Activated naive CD4-positive, alpha-beta T cell treated with anti-CD3 and anti-CD28 coated beads, Interleukin-2, amount 50 U/mL, for 24 hours (primary cell): ENCODE results near the gene MTMR3.
A peak's percentile ranks its signal among the peaks of the same experiment; 100 is the strongest.

Experiments
- H3K27ac Mint-ChIP-seq: one replicate; pipeline ENCODE4 v1.8.0; 2021; ENCODE audit warnings: mild to moderate bottlenecking, mixed read lengths
- H3K27me3 Mint-ChIP-seq: one replicate; pipeline ENCODE4 v1.8.0; 2021; ENCODE audit warnings: mixed read lengths
- H3K36me3 Mint-ChIP-seq: one replicate; pipeline ENCODE4 v1.8.0; 2021; ENCODE audit warnings: mixed read lengths
- H3K4me1 Mint-ChIP-seq: one replicate; pipeline ENCODE4 v1.8.0; 2021; ENCODE audit warnings: mixed read lengths
- H3K4me3 Mint-ChIP-seq: one replicate; pipeline ENCODE4 v1.8.0; 2021; ENCODE audit warnings: mild to moderate bottlenecking, mixed read lengths
- H3K9me3 Mint-ChIP-seq: one replicate; pipeline ENCODE4 v1.8.0; 2021; ENCODE audit warnings: mixed read lengths

The MTMR3 gene

GRCh38 chr22:30073743-30074142 is 190.8 kb downstream of the MTMR3 start:
- no peak overlapping the region for H3K4me3 Mint-ChIP-seq
- no peaks in the 10 kb centered on the region for H3K9me3 Mint-ChIP-seq
- no peaks in the 10 kb centered on the region for H3K36me3 Mint-ChIP-seq
- peaks cover 5% of the 10 kb centered on the region for H3K27me3 Mint-ChIP-seq
- H3K27ac Mint-ChIP-seq, result no peak overlapping the region
- H3K4me1 Mint-ChIP-seq, result peaks cover 3% of the 10 kb centered on the region

- H3K9me3 Mint-ChIP-seq, result no peaks in the 10 kb centered on the region
- H3K36me3 Mint-ChIP-seq, result no peaks in the 10 kb centered on the region
- H3K4me1 Mint-ChIP-seq, result peaks cover 7% of the 10 kb centered on the region
- H3K27ac Mint-ChIP-seq, result no peak overlapping the region
- peaks cover 5% of the 10 kb centered on the region for H3K27me3 Mint-ChIP-seq
- H3K4me3 Mint-ChIP-seq, result no peak overlapping the region
Measured at GRCh38 chr22:30074147-30074546, 191.2 kb downstream of the MTMR3 start.

- Mint-ChIP-seq H3K27me3 (peaks cover 3% of the 10 kb centered on the region), H3K4me1 (peaks cover 8% of the 10 kb centered on the region), H3K36me3 (no peaks in the 10 kb centered on the region), H3K9me3 (no peaks in the 10 kb centered on the region), H3K27ac (no peak overlapping the region), H3K4me3 (no peak overlapping the region)
Measured at GRCh38 chr22:30074994-30075393, 192.0 kb downstream of the MTMR3 start.

- H3K4me3 Mint-ChIP-seq, result no peak overlapping the region
- no peaks in the 10 kb centered on the region for H3K36me3 Mint-ChIP-seq
- no peaks in the 10 kb centered on the region for H3K9me3 Mint-ChIP-seq
- peaks cover 3% of the 10 kb centered on the region for H3K27me3 Mint-ChIP-seq
- peaks cover 8% of the 10 kb centered on the region for H3K4me1 Mint-ChIP-seq
- no peak overlapping the region for H3K27ac Mint-ChIP-seq
Measured at GRCh38 chr22:30077279-30077880, 194.4 kb downstream of the MTMR3 start.

- Mint-ChIP-seq H3K27me3 (peaks cover 3% of the 10 kb centered on the region), H3K4me1 (peaks cover 8% of the 10 kb centered on the region), H3K4me3 (peak overlapping the region; percentile 73), H3K9me3 (no peaks in the 10 kb centered on the region), H3K36me3 (no peaks in the 10 kb centered on the region), H3K27ac (peak overlapping the region; percentile 91)
Measured at GRCh38 chr22:30078320-30079311, 195.6 kb downstream of the MTMR3 start.

- Mint-ChIP-seq H3K36me3 (no peaks in the 10 kb centered on the region), H3K4me3 (no peak within 1 kb of the TSS), H3K27me3 (peaks cover 3% of the 10 kb centered on the region), H3K9me3 (no peaks in the 10 kb centered on the region), H3K4me1 (peaks cover 8% of the 10 kb centered on the region), H3K27ac (no peak within 1 kb of the TSS)
Measured at GRCh38 chr22:30079952-30080533, 197.1 kb downstream of the MTMR3 start, which contains the start of gene HORMAD2. TSS of gene HORMAD2 (plus strand) at chr22:30080464. CDS start at chr22:30093953, 13,489 bp downstream.
